SIG-M5 (cell line): ENCODE measurements around the gene BICRAL.
"Not testable (repeated sequence)": the region's sequence is repeated elsewhere in the genome, so short reads cannot be mapped to it uniquely, and the experiment has no call there.

Source experiments
- DNase-seq: peaks from one replicate; lab custom pipeline; 2025; lab: John Stamatoyannopoulos, UW

The BICRAL gene

GRCh38 chr6:42894041-42894828 is 112.4 kb downstream of the BICRAL start:
- not testable (repeated sequence) for DNase-seq

DNA sequence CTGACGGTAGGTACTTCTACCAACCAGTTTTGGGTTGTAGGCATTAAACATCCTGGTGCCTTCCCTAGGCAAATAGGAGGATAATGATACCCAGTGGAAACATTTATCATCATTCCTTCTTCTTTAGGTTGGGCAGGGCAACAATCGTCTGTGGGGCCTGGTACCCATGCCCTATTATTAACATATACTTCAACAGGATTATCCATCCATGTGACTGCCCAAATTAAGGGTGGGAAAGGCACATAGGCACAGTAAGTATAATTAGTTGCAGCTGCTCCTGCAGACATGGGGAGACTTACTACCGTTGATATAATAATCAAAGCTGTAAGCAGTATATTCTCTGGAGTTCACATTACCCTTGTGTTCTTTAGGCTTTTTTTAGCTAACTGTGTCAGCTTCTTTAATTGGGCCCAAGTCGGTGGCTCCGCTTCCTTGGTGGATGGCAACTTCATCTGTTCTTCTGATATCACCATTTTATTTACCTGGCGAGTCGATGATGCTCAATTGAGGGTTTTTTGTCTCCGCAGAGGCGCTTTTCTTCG is 114.4 kb downstream of the BICRAL start:
- DNase-seq: no peak

DNA sequence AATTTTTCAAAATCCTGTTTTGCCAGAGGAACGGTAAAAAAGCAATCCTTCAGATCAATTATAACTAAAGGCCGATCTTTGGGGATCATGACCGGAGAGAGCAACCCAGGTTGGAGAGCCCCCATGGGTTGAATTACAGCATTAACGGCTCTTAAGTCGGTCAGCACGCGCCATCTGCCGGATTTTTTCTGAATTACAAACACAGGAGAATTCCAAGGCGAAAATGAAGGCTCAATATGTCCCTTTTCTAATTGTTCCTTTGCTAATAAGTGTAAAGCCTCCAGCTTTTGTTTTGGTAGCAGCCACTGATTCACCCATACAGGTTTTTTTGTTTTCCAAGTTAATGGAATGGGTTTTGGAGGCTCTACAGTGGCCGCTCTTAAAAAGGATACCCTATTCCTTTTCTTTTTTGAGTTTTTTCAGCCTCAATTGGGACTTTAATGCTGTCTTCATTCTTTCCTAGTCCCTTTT is 117.1 kb downstream of the BICRAL start:
- DNase-seq: no peak

- no peak for DNase-seq
Observed at GRCh38 chr6:42899871-42900270, 118.0 kb downstream of the BICRAL start.

GRCh38 chr6:42901538-42901957 is 119.7 kb downstream of the BICRAL start:
- no peak for DNase-seq

DNA sequence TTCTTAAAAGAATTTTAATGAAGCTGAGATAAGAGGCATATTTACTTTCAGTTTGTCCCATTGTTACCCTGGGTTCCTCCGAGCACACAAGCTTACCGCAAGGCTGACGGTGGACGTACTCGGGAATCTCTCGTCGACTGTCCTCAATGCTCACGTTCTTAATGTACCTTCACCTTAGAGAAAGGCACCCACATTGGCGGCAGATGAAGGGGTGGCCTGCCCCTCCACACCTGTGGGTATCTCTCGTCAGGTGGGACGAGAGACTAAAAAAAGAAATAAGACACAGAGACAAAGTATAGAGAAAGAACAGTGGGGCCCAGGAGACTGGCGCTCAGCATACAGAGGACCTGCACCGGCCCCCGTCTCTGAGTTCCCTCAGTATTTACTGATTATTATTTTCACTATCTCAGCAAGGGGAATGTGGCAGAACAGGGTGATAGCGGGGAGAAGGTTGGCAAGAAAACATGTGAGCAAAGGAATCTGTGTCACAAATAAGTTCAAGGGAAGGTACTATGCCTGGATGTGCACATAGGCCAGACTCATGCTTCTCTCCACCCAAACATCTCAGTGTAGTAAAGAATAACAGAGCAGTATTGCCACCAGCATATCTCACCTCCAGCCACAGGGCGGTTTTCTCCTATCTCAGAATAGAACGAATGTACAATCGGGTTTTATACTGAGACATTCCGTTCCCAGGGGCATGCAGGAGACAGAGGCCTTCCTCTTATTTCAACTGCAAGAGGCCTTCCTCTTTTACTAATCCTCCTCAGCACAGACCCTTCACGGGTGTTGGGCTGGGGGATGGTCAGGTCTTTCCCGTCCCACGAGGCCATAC is 120.8 kb downstream of the BICRAL start:
- DNase-seq: not testable (repeated sequence)

- DNase-seq: no peak
Observed at GRCh38 chr6:42904467-42904866, 122.6 kb downstream of the BICRAL start.

DNA sequence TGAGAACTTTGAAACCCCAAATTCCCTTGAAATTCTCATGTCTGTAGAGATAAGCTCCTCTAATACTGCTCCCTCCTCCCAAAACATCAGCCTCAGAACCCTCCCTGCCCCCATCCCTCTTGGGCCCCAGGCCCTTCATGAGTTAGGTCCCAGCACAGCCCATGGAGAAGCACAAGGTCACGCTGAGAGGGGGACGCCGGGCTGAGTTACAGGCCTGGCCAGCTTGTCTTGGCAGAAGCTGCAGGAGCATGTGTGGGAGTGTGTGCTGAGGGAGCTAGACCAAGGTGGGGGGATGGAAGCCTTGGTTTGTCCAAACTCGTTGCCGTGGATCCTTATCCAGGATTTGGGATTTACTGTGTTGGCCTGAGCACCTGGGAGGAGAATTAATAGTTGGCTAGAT is 125.5 kb downstream of the BICRAL start:
- no peak for DNase-seq

DNA sequence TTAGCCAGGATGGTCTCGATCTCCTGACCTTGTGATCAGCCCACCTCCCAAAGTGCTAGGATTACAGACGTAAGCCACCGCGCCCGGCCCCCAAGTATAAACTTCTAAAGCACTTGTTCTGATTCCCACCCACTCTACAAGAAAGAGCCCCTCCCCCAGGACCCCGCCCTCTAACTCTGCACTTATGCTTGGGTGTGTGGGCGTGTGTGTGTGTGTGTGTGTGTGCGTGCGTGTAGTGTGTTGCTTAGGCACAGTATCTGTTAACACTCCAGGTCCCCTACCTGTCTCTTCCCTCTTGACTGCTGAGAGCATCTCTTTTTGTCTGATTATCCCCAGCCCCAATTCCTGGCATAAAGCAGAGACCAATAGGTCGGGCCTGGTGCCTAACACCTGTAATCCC is 128.0 kb downstream of the BICRAL start:
- no peak for DNase-seq

- no peak for DNase-seq
Observed at GRCh38 chr6:42911171-42912021, 129.5 kb downstream of the BICRAL start.

DNA sequence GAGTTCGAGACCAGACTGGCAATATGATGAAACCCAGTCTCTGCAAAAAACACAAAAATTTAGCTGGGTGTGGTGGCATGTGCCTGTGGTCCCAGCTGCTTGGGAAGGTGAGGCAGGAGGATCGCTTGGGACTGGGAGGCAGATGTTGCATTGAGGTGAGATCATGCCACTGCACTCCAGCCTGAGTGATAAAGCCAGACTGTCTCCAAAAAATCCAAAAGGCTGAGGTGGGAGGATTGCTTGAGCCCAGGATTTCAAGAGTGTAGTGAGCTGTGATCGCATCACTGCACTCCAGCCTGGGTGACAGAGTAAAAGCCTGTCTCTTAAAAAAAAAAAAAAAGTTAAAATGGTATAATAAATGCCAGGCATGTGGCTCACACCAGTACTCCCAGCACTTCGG is 132.7 kb downstream of the BICRAL start:
- DNase-seq: no peak

DNA sequence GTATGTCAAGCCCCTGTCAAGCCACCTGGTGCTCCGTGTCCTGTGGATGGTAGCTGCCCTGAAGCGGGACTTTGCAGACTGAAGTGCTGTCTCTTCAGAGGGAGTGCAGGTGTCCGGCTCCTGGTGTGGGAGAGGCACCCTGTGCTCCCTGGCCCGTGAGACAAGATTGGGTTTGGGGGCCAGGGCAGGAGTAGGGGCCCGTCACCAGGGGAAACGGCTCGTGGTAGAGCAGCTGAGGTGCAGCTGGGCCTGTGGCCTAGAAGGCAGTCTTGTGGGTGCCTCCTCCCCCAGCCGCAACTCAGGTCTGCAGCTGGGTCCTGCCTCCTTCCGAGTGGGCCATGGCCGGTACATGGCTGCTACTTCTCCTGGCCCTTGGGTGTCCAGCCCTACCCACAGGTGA is 133.9 kb downstream of the BICRAL start, which contains the start of gene PTCRA:
TSS of gene PTCRA (plus strand) at position 322 of the 400 bp plus-strand sequence. CDS start at position 339, 17 bp downstream.
- no peak for DNase-seq

DNA sequence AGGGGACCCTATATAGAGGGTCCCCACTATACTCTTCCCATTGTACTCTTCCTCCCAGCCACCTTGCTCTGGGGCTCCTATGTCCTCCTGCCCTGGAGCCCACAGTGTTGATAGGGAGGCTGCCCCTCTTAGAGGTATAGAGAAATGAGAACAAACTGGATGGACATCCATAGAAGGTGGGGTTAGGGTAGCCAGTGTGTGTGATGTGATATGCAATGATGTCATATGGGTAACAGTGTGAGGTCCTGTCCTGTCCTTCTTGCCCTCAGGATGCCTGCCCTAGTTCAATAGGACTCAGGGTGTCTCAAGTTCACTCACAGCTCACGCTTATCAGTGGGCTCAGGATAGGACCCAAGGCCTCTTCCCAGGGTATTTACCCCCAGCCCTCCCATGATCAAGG is 134.4 kb downstream of the BICRAL start:
- DNase-seq: no peak
